Measurements from ENCODE around the gene PZP. TPM values are rescaled to one million over a fixed set of nuclear protein-coding genes. Genes with fewer than 3 reads are reported as not detected.

PZP gene
- total and polyA plus RNA-seq, 2 donors (not counting 1 experiment from before 2014, with no cell fraction given): not detected

- Mint-ChIP-seq H3K27ac (no peak overlapping the region), H3K9me3 (ENCODE audit: insufficient read depth) (no peaks in the 10 kb centered on the region), H3K27me3 (peaks cover 3% of the 10 kb centered on the region), H3K4me3 (no peak overlapping the region), H3K4me1 (no peaks in the 10 kb centered on the region)
- ChIA-PET CTCF (no interaction called here), POLR2A (no interaction called here)
- Histone ChIP-seq H2AFZ (ENCODE audit: insufficient read depth, low read depth, low read length, poor library complexity, severe bottlenecking) (no peak overlapping the region), H4K20me1 (ENCODE audit: control insufficient read depth, insufficient read depth, low read length, poor library complexity, severe bottlenecking) (no peaks in the 10 kb centered on the region), H3K4me2 (replicated peaks; ENCODE audit: low read depth, low read length, poor library complexity, severe bottlenecking) (no peak overlapping the region), H3K79me2 (ENCODE audit: control insufficient read depth, insufficient read depth, low read length) (no peaks in the 10 kb centered on the region), H3K9me3 (ENCODE audit: control extremely low read depth in 1 of 3, control insufficient read depth in 2 of 3, insufficient read depth in 1 of 3, low read length in 2 of 3) (no peaks in the 10 kb centered on the region), H3K27me3 (replicated peaks in 1 of 4; ENCODE audit: control extremely low read depth in 1 of 4, control insufficient read depth in 3 of 4, insufficient read depth in 4 of 4, low read length in 3 of 4) (no peaks in the 10 kb centered on the region), H3K27ac (ENCODE audit: low read length in 2 of 2) (no peak overlapping the region), H3K4me1 (ENCODE audit: control insufficient read depth in 2 of 2, insufficient read depth in 2 of 2, low read length in 2 of 2) (no peaks in the 10 kb centered on the region), H3K36me3 (replicated peaks in 1 of 2; ENCODE audit: control extremely low read depth in 1 of 2, control insufficient read depth in 1 of 2, extremely low read depth in 1 of 2, insufficient read depth in 2 of 2, low read length in 1 of 2) (no peaks in the 10 kb centered on the region), H3K4me3 (ENCODE audit: control extremely low read depth in 1 of 5, extremely low read depth in 1 of 5, insufficient read depth in 1 of 5, low read depth in 2 of 5, low read length in 4 of 5) (no peak overlapping the region), H3K9ac (ENCODE audit: low read length) (no peak overlapping the region)
- WGBS (ENCODE audit: insufficient coverage): 94% methylated on average over 16 of the region's 16 CpGs
- intact Hi-C loops (cut with micrococcal nuclease): no loop called here
- DNase-seq (no peak), ATAC-seq (ENCODE audit: low read depth) (no peak)
- no peak for TF ChIP-seq CTCF (IDR thresholded peaks at IDR 0.05)
- no peak for TF ChIP-seq EZH2 (IDR thresholded peaks at IDR 0.05; ENCODE audit: borderline replicate concordance, insufficient read depth, low read depth, low read length, poor library complexity, severe bottlenecking)
Measured at GRCh38 chr12:9124383-9125031, 83.7 kb downstream of the PZP start.

- Mint-ChIP-seq H3K27me3 (peaks cover 5% of the 10 kb centered on the region), H3K9me3 (ENCODE audit: insufficient read depth) (no peaks in the 10 kb centered on the region), H3K4me3 (no peak overlapping the region), H3K27ac (no peak overlapping the region), H3K4me1 (no peaks in the 10 kb centered on the region)
- intact Hi-C loops (cut with micrococcal nuclease): no loop called here
- no peak for DNase-seq
- no peaks in the 10 kb centered on the region for H3K4me1 ChIP-seq (ENCODE audit: control insufficient read depth in 2 of 2, insufficient read depth in 2 of 2, low read length in 2 of 2)
- ChIA-PET CTCF (no interaction called here), POLR2A (no interaction called here)
- H3K27me3 ChIP-seq (replicated peaks in 1 of 4; ENCODE audit: control extremely low read depth in 1 of 4, control insufficient read depth in 3 of 4, insufficient read depth in 4 of 4, low read length in 3 of 4): no peaks in the 10 kb centered on the region
- H3K4me3 ChIP-seq (ENCODE audit: control extremely low read depth in 1 of 5, extremely low read depth in 1 of 5, insufficient read depth in 1 of 5, low read depth in 2 of 5, low read length in 4 of 5): no peak overlapping the region
- TF ChIP-seq CTCF (IDR thresholded peaks at IDR 0.05): no peak
- TF ChIP-seq EZH2 (IDR thresholded peaks at IDR 0.05; ENCODE audit: borderline replicate concordance, insufficient read depth, low read depth, low read length, poor library complexity, severe bottlenecking): no peak
- no peaks in the 10 kb centered on the region for H4K20me1 ChIP-seq (ENCODE audit: control insufficient read depth, insufficient read depth, low read length, poor library complexity, severe bottlenecking)
- no peak overlapping the region for H3K4me2 ChIP-seq (replicated peaks; ENCODE audit: low read depth, low read length, poor library complexity, severe bottlenecking)
- H3K27ac ChIP-seq (ENCODE audit: low read length in 2 of 2): no peak overlapping the region
- no peaks in the 10 kb centered on the region for H3K9me3 ChIP-seq (ENCODE audit: control extremely low read depth in 1 of 3, control insufficient read depth in 2 of 3, insufficient read depth in 1 of 3, low read length in 2 of 3)
- H3K9ac ChIP-seq (ENCODE audit: low read length): no peak overlapping the region
- H3K79me2 ChIP-seq (ENCODE audit: control insufficient read depth, insufficient read depth, low read length): no peaks in the 10 kb centered on the region
- no peak for ATAC-seq (ENCODE audit: low read depth)
- H3K36me3 ChIP-seq (replicated peaks in 1 of 2; ENCODE audit: control extremely low read depth in 1 of 2, control insufficient read depth in 1 of 2, extremely low read depth in 1 of 2, insufficient read depth in 2 of 2, low read length in 1 of 2): no peaks in the 10 kb centered on the region
- no peak overlapping the region for H2AFZ ChIP-seq (ENCODE audit: insufficient read depth, low read depth, low read length, poor library complexity, severe bottlenecking)
- WGBS (ENCODE audit: insufficient coverage): 92% methylated on average over 10 of the region's 14 CpGs
Measured at GRCh38 chr12:9123781-9124382, 84.3 kb downstream of the PZP start.

Measured in B cell (primary cell).